Neural cell (in vitro differentiated cells): ENCODE measurements around the gene SPTB.

Experiments
- EP300 ChIP-seq: fragments of 450-650 bp; conservative IDR thresholded peaks from 2 replicates; pipeline ENCODE4 v1.6.1; 2014; ENCODE audit warnings: antibody characterized with exemption, mild to moderate bottlenecking, moderate library complexity; ENCODE audit not compliant: poor library complexity, severe bottlenecking
- EZH2 ChIP-seq: fragments of 200-600, 300-800 bp; shearing (Covaris generic), sonication (generic); IDR thresholded peaks from 2 replicates; pipeline ENCODE4 v1.6.1; 2014; ENCODE audit warnings: antibody characterized with exemption, low read length, borderline replicate concordance, mild to moderate bottlenecking; ENCODE audit not compliant: insufficient read depth, poor library complexity, severe bottlenecking
- MXI1 ChIP-seq: fragments of 450-650 bp; conservative IDR thresholded peaks from 2 replicates; pipeline ENCODE4 v1.6.1; 2014; ENCODE audit warnings: antibody characterized with exemption, mild to moderate bottlenecking; ENCODE audit not compliant: poor library complexity, severe bottlenecking
- POLR2AphosphoS5 ChIP-seq: IDR thresholded peaks from 2 replicates; pipeline ENCODE4 v1.6.1; 2012
- RAD21 ChIP-seq: fragments of 450-650 bp; conservative IDR thresholded peaks from 2 replicates; pipeline ENCODE4 v1.6.1; 2014; ENCODE audit warnings: antibody characterized with exemption, mild to moderate bottlenecking, moderate library complexity
- SMC3 ChIP-seq: fragments of 450-650 bp; conservative IDR thresholded peaks from 2 replicates; pipeline ENCODE4 v1.6.1; 2014; ENCODE audit warnings: antibody characterized with exemption, mild to moderate bottlenecking, moderate library complexity; ENCODE audit not compliant: poor library complexity
- TAF1 ChIP-seq: IDR thresholded peaks from 2 replicates; pipeline ENCODE4 v1.6.1; 2012; ENCODE audit warnings: low read depth
- TF ChIP-seq, protein P1 (sequence below): fragments of 450-650 bp; IDR thresholded peaks from 2 replicates; pipeline ENCODE4 v1.5.1; 2014; ENCODE audit warnings: antibody characterized with exemption, mild to moderate bottlenecking, moderate library complexity; ENCODE audit not compliant: poor library complexity, severe bottlenecking
- TF ChIP-seq, protein P2 (sequence below): IDR thresholded peaks from 2 replicates; pipeline ENCODE4 v1.6.1; 2012; ENCODE audit warnings: borderline replicate concordance

DNA sequence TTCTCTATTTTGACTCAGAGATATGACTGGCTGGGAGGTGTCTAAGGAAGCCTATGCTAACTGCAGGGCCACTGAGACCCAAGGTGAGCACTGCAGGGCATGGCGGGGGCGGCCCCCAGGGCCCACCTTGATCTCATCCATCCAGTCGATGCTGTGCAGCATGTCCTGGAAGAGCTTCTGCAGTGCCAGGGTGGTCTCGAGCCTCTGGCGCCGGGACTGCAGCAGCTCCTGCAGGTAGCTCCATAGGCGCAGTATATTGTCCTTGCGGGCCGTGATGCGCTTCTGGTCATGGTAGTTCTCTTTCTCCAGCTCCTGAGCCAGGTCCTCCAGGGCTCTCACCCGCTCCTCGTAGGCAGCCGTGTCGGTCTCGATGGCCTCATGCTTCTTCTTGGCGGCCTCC lies 84.5 kb downstream of the SPTB start:
- no peak for TF ChIP-seq POLR2AphosphoS5
- TF ChIP-seq, protein P1, sequence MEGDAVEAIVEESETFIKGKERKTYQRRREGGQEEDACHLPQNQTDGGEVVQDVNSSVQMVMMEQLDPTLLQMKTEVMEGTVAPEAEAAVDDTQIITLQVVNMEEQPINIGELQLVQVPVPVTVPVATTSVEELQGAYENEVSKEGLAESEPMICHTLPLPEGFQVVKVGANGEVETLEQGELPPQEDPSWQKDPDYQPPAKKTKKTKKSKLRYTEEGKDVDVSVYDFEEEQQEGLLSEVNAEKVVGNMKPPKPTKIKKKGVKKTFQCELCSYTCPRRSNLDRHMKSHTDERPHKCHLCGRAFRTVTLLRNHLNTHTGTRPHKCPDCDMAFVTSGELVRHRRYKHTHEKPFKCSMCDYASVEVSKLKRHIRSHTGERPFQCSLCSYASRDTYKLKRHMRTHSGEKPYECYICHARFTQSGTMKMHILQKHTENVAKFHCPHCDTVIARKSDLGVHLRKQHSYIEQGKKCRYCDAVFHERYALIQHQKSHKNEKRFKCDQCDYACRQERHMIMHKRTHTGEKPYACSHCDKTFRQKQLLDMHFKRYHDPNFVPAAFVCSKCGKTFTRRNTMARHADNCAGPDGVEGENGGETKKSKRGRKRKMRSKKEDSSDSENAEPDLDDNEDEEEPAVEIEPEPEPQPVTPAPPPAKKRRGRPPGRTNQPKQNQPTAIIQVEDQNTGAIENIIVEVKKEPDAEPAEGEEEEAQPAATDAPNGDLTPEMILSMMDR, result no peak
- TF ChIP-seq TAF1, result no peak
- no peak for TF ChIP-seq EZH2
- TF ChIP-seq, protein P2, sequence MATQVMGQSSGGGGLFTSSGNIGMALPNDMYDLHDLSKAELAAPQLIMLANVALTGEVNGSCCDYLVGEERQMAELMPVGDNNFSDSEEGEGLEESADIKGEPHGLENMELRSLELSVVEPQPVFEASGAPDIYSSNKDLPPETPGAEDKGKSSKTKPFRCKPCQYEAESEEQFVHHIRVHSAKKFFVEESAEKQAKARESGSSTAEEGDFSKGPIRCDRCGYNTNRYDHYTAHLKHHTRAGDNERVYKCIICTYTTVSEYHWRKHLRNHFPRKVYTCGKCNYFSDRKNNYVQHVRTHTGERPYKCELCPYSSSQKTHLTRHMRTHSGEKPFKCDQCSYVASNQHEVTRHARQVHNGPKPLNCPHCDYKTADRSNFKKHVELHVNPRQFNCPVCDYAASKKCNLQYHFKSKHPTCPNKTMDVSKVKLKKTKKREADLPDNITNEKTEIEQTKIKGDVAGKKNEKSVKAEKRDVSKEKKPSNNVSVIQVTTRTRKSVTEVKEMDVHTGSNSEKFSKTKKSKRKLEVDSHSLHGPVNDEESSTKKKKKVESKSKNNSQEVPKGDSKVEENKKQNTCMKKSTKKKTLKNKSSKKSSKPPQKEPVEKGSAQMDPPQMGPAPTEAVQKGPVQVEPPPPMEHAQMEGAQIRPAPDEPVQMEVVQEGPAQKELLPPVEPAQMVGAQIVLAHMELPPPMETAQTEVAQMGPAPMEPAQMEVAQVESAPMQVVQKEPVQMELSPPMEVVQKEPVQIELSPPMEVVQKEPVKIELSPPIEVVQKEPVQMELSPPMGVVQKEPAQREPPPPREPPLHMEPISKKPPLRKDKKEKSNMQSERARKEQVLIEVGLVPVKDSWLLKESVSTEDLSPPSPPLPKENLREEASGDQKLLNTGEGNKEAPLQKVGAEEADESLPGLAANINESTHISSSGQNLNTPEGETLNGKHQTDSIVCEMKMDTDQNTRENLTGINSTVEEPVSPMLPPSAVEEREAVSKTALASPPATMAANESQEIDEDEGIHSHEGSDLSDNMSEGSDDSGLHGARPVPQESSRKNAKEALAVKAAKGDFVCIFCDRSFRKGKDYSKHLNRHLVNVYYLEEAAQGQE, result no peak
- TF ChIP-seq RAD21, result no peak
- no peak for TF ChIP-seq EP300
- TF ChIP-seq SMC3, result no peak
- TF ChIP-seq MXI1, result no peak
